GM08714 (cell line): ENCODE measurements around the gene PTTG1IP.
"Not testable (repeated sequence)": the region's sequence is repeated elsewhere in the genome, so short reads cannot be mapped to it uniquely, and the experiment has no call there.

Experiments
- H3K4me3 ChIP-seq: fragments of 200-500 bp; sonication (Bioruptor generic); 2 replicates; pipeline ENCODE4 v1.5.1; 2014; ENCODE audit warnings: mild to moderate bottlenecking, low read length, inconsistent platforms
- ZNF274 ChIP-seq: IDR thresholded peaks from 2 replicates; pipeline ENCODE4 v1.6.1; 2012; ENCODE audit warnings: mild to moderate bottlenecking, low read depth, low read length

PTTG1IP gene

GRCh38 chr21:44834231-44834950 is 39.1 kb downstream of the PTTG1IP start:
- H3K4me3 ChIP-seq: no peak overlapping the region
- no peak for TF ChIP-seq ZNF274

- H3K4me3 ChIP-seq: no peak overlapping the region
- TF ChIP-seq ZNF274: no peak
These were observed 39.8 kb downstream of the PTTG1IP start for GRCh38 chr21:44833663-44834062.

GRCh38 chr21:44832516-44833255 is 40.8 kb downstream of the PTTG1IP start:
- H3K4me3 ChIP-seq: not testable (repeated sequence)

- no peak for TF ChIP-seq ZNF274
- H3K4me3 ChIP-seq: peak overlapping the region; percentile 14; the same call in 1 of the 2 replicates
These were observed 42.1 kb downstream of the PTTG1IP start for GRCh38 chr21:44831227-44831860.

- no peak overlapping the region for H3K4me3 ChIP-seq
- TF ChIP-seq ZNF274: no peak
These were observed 43.9 kb downstream of the PTTG1IP start for GRCh38 chr21:44829507-44830092.

- TF ChIP-seq ZNF274: no peak
- H3K4me3 ChIP-seq: no peak overlapping the region
These were observed 45.0 kb downstream of the PTTG1IP start for GRCh38 chr21:44828362-44829056.

GRCh38 chr21:44823179-44823660 is 50.3 kb downstream of the PTTG1IP start:
- no peak for TF ChIP-seq ZNF274
- no peak overlapping the region for H3K4me3 ChIP-seq

- H3K4me3 ChIP-seq: no peak overlapping the region
- no peak for TF ChIP-seq ZNF274
These were observed 50.9 kb downstream of the PTTG1IP start for GRCh38 chr21:44822484-44823178.

- H3K4me3 ChIP-seq: no peak overlapping the region
- no peak for TF ChIP-seq ZNF274
These were observed 52.6 kb downstream of the PTTG1IP start for GRCh38 chr21:44820851-44821250.

- no peak overlapping the region for H3K4me3 ChIP-seq
These were observed 53.9 kb downstream of the PTTG1IP start for GRCh38 chr21:44819283-44820243.

GRCh38 chr21:44818640-44819011 is 54.9 kb downstream of the PTTG1IP start:
- H3K4me3 ChIP-seq: peak overlapping the region; percentile 62; the same call in 1 of the 2 replicates
- no peak for TF ChIP-seq ZNF274

More at GRCh38 chr21:44819283-44820243, 53.9 kb downstream of the PTTG1IP start:
- TF ChIP-seq ZNF274: no peak
